ENCODE data around the gene ST3GAL4.

The ST3GAL4 gene

DNA sequence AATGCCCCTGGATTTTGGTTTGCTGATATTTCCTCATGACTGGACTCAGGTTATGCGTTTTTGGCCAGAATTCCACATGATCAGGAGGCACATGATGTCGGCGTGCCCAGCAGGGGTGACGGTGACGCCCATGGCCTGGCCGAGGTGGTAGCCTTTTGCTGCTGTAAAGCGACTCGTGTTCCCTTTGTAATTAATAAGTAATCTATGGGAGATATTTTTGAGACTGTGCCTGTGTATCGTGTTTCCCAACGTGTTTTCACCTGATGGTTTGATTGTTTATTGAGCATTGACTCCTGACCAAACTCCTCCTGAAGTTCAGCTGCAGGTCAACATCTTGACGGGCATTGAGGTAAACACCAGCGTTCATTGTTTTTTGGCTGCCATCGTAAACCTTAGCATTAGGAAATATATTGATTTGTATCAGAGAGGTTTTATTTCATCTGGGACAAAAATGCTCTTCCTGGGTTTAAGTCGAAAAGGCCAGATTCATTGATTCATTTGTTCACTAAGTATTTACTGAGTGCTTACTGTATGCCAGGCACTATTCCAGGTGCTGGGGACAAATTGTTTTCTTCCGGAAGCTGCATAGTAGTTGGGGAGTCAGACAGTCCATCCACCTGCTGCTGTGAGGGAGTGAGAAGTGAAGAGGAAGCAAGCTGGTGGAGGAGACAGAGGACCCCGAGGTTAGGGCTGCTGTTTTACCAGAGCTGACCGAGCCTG lies 28.0 kb upstream of the ST3GAL4 start:
- Histone ChIP-seq H3K27me3 (no peaks in the 10 kb centered on the region), H3K9ac (no peak overlapping the region), H3K27ac (no peak overlapping the region), H3K4me3 (no peak overlapping the region), H3K4me1 (peaks cover 0 to 16% (median 8%) of the 10 kb centered on the region in 10 experiments; a peak in 9 of 20 replicates), H4K20me1 (peaks cover 0 to 27% (median 0%) of the 10 kb centered on the region in 11 experiments; a peak in 9 of 22 replicates), H3K4me2 (no peak overlapping the region), H3K36me3 (peaks cover 12 to 39% (median 25%) of the 10 kb centered on the region in 11 experiments; a peak in 21 of 22 replicates), H3K9me3 (replicated peaks in 1 of 11) (no peaks in the 10 kb centered on the region)
- TF ChIP-seq Cebpa-rat (IDR thresholded peaks at IDR 0.05) = no peak

DNA sequence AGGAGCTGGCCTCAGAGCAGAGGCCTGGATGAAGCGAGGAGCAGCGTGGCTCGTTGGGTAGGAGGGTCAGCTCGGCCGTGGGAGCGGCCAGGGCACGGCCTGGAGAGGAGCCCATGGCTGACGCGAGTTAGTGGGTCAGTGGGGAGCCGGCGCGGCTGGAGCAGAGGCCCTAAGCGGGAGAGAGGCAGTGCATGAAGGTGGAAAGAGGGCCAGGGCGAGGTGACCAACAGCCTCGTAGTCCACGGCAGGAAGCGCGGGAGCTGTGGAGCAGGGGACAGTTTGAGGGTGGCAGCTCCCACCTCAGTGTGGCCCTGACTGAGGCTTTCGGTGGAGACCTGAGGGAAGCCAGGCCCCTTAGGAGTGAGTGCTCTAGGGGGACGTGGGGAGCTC lies 27.5 kb upstream of the ST3GAL4 start:
- H3K27me3 ChIP-seq = no peaks in the 10 kb centered on the region
- peaks cover 16 to 45% (median 28%) of the 10 kb centered on the region in 11 experiments; a peak in 21 of 22 replicates for H3K36me3 ChIP-seq
- H4K20me1 ChIP-seq = peaks cover 0 to 27% (median 0%) of the 10 kb centered on the region in 11 experiments; a peak in 9 of 22 replicates
- H3K4me3 ChIP-seq = no peak overlapping the region
- no peak overlapping the region for H3K27ac ChIP-seq
- H3K4me1 ChIP-seq = peaks cover 0 to 16% (median 8%) of the 10 kb centered on the region in 10 experiments; a peak in 9 of 20 replicates
- H3K4me2 ChIP-seq = no peak overlapping the region
- H3K9ac ChIP-seq = no peak overlapping the region; a peak in 1 of 22 replicates
- no peaks in the 10 kb centered on the region for H3K9me3 ChIP-seq (replicated peaks in 1 of 11)
- TF ChIP-seq Cebpa-rat (IDR thresholded peaks at IDR 0.05) = no peak

DNA sequence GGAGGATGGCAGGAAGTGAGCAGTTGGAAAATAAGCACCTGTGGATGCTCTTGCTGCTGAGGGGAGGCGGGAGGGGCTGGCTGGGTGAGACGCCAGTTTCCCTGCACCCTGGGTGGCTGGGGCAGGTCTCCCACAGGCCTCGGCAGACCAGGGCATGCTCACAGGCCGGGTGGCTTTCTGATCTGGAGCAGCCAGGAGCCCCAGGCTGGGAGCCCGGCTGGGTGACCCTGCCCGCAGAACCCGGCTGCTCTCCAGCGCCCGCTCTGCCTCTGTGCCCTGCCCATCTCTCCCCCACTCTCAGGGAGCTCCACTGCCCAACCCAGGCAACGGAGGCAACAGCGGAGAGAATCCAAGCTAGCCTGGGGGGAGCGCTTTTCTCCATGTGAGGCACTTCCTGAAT lies 27.0 kb upstream of the ST3GAL4 start:
- Histone ChIP-seq H3K27ac (no peak overlapping the region), H3K9me3 (replicated peaks in 1 of 11) (no peaks in the 10 kb centered on the region), H3K4me1 (peaks cover 0 to 16% (median 8%) of the 10 kb centered on the region in 10 experiments; a peak in 9 of 20 replicates), H3K36me3 (peaks cover 18 to 46% (median 32%) of the 10 kb centered on the region in 11 experiments; a peak in 21 of 22 replicates), H4K20me1 (peaks cover 0 to 27% (median 0%) of the 10 kb centered on the region in 11 experiments; a peak in 9 of 22 replicates), H3K27me3 (no peaks in the 10 kb centered on the region), H3K9ac (no peak overlapping the region; a peak in 1 of 22 replicates), H3K4me2 (no peak overlapping the region), H3K4me3 (no peak overlapping the region)
- TF ChIP-seq Cebpa-rat (IDR thresholded peaks at IDR 0.05) = no peak

DNA sequence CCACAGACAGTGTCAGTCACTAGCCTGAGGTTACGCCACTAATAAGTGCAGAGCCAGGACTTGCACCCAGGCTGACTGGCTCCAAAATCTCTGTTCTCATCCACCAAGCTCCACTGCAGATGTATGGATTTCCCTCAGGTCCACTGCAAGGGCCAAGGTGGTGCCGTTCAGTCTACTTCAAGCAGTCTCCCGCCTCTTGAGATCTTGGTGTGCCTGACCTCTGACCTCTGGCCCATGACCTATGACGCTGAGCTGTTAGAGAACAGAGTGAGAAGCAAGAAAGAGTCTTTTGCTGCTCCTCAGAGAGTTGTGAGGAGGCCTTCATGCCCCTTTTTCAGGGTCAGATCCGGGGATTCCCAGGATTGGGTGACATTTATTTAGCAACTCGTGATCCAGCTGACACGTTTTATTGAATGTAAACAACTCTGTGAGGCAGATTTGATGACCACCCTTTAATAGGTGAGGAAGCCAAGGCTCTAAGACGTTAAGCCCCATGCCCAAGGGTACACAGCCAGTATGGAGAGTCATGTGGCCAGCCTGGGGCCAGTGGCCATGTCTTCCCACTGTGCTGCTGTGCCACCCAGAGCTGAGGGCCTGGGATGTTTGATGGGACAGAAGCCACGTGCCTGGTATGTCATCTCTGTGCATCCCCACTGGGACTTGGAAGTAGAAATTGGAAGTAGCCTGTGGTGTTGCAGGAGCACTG lies 26.4 kb upstream of the ST3GAL4 start:
- Histone ChIP-seq H3K4me3 (no peak overlapping the region), H3K27ac (no peak overlapping the region), H4K20me1 (peaks cover 0 to 27% (median 0%) of the 10 kb centered on the region in 11 experiments; a peak in 9 of 22 replicates), H3K36me3 (peaks cover 13 to 47% (median 31%) of the 10 kb centered on the region in 11 experiments; a peak in 21 of 22 replicates), H3K9ac (no peak overlapping the region), H3K27me3 (no peaks in the 10 kb centered on the region), H3K4me1 (peaks cover 0 to 16% (median 8%) of the 10 kb centered on the region in 10 experiments; a peak in 9 of 20 replicates), H3K9me3 (replicated peaks in 1 of 11) (no peaks in the 10 kb centered on the region), H3K4me2 (no peak overlapping the region)
- TF ChIP-seq Cebpa-rat (IDR thresholded peaks at IDR 0.05) = no peak

DNA sequence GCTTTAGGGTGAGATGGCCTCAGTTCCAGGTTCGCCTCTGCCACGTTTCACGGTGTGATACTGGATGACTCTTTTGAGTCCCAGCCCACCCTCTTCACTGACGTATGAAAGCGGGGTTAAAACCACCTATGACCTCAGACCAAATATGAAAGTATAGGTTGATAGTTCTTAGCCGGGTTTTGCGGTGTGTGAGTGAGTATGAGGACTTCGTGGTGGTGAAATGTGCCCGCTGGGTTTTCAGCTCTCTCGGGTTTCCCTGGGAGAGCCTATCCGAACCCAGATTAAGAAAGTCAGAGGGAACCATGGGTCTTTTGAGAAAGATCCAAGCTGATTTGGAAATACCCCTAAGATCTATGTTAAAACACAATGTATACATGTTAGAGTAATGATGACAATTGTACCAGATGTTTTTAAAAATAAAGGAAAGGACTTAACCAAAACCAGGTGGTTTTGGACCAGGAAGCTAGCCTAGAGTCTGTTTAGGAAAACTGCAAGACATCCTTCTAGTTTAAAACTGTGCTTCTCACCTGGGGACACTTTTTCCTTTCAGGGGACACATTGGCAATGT lies 25.8 kb upstream of the ST3GAL4 start:
- Histone ChIP-seq H4K20me1 (peaks cover 0 to 29% (median 0%) of the 10 kb centered on the region in 11 experiments; a peak in 9 of 22 replicates), H3K27ac (no peak overlapping the region), H3K36me3 (peaks cover 13 to 47% (median 31%) of the 10 kb centered on the region in 11 experiments; a peak in 21 of 22 replicates), H3K4me2 (no peak overlapping the region), H3K9me3 (replicated peaks in 1 of 11) (no peaks in the 10 kb centered on the region), H3K4me1 (peaks cover 0 to 20% (median 12%) of the 10 kb centered on the region in 10 experiments; a peak in 15 of 20 replicates), H3K27me3 (no peaks in the 10 kb centered on the region), H3K4me3 (no peak overlapping the region), H3K9ac (no peak overlapping the region)
- no peak for TF ChIP-seq Cebpa-rat (IDR thresholded peaks at IDR 0.05)

DNA sequence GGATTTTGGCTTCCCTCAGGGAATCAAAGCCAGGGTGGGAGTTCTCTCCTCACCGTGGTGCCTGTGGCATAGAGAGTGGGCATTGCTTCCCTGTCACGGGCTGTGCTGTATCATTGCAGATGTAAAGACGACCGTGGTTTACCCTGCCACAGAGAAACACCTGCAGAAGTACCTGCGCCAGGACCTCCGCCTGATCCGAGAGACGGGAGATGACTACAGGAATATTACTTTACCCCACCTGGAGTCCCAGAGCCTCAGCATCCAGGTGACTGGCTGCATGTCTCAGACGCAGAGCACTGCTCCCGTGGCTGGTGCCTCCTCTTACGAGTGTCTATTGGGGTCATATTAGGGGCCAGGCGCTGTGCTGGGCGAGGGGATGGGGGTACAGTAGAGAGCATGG lies 24.2 kb upstream of the ST3GAL4 start:
- Histone ChIP-seq H3K9me3 (replicated peaks in 1 of 11) (no peaks in the 10 kb centered on the region), H3K4me1 (peaks cover 11 to 32% (median 21%) of the 10 kb centered on the region in 10 experiments), H4K20me1 (peaks cover 0 to 35% (median 0%) of the 10 kb centered on the region in 11 experiments; a peak in 8 of 22 replicates), H3K4me3 (no peak overlapping the region), H3K27ac (no peak overlapping the region), H3K36me3 (peaks cover 13 to 47% (median 29%) of the 10 kb centered on the region in 11 experiments; a peak in 21 of 22 replicates), H3K27me3 (no peaks in the 10 kb centered on the region), H3K4me2 (no peak overlapping the region), H3K9ac (no peak overlapping the region)
- TF ChIP-seq Cebpa-rat (IDR thresholded peaks at IDR 0.05) = no peak

DNA sequence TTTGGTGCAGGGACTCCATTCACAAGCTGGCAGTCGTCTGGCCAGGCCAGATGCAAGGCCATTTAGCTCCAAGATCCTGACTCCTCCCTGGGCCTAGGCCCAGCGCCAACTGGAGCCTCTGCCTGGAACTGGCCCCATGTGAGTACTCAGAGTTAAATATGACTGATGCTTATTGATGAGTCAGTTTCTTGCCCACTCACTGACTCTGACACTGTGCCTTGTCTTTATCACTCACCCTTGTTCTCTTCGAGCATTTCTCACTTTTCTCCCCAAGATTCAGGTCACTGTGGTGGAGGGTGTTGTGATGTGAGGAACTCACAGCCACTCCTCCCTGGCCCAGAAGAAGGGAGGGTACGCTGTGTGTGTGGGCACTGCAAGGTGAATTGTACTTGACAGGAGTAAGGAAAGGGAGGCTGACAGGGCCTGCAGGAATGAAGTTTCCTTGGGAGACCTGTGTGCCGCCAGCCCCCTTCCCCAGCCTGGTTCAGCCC lies 23.2 kb upstream of the ST3GAL4 start:
- Histone ChIP-seq H3K27me3 (no peaks in the 10 kb centered on the region), H4K20me1 (peaks cover 0 to 45% (median 0%) of the 10 kb centered on the region in 11 experiments; a peak in 9 of 22 replicates), H3K9me3 (replicated peaks in 1 of 11) (no peaks in the 10 kb centered on the region), H3K36me3 (peaks cover 13 to 47% (median 29%) of the 10 kb centered on the region in 11 experiments; a peak in 21 of 22 replicates), H3K9ac (no peak overlapping the region), H3K27ac (no peak overlapping the region), H3K4me2 (no peak overlapping the region), H3K4me3 (no peak overlapping the region), H3K4me1 (peaks cover 21 to 39% (median 29%) of the 10 kb centered on the region in 10 experiments)
- TF ChIP-seq Cebpa-rat (IDR thresholded peaks at IDR 0.05) = no peak

DNA sequence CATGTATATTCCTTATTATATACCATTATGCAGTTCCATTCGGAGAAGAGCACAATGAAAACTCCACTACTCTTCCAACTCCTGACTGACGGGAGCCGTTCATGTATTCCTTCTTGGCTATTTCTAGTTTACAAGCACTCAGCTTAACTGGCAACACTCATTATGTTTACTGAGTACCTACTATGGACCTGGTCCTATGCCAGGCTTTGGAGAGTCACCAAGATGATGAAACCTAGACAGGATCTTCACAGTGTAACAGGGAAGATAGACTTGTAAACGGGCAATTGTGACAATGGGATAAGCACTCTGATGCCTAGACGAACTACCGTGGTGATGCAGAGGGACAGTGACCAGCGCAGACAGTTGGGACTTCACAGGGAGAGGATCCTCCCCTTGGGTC lies 22.3 kb upstream of the ST3GAL4 start:
- TF ChIP-seq Cebpa-rat (IDR thresholded peaks at IDR 0.05) = no peak
- no peak overlapping the region for H3K27ac ChIP-seq
- H3K9ac ChIP-seq = no peak overlapping the region
- no peaks in the 10 kb centered on the region for H3K27me3 ChIP-seq
- H3K9me3 ChIP-seq (replicated peaks in 1 of 11) = no peaks in the 10 kb centered on the region
- no peak overlapping the region for H3K4me3 ChIP-seq
- peaks cover 0 to 49% (median 0%) of the 10 kb centered on the region in 11 experiments; a peak in 9 of 22 replicates for H4K20me1 ChIP-seq
- H3K4me1 ChIP-seq = peaks cover 29 to 44% (median 37%) of the 10 kb centered on the region in 10 experiments
- H3K4me2 ChIP-seq = no peak overlapping the region
- H3K36me3 ChIP-seq = peaks cover 13 to 47% (median 33%) of the 10 kb centered on the region in 11 experiments; a peak in 21 of 22 replicates
